Astrocyte (in vitro differentiated cells and primary cell): ENCODE measurements around the gene P3H3. TPM values are rescaled to one million over a fixed set of nuclear protein-coding genes. Genes with fewer than 3 reads are reported as not detected.

Experiments
- DNase-seq: peaks from one replicate; pipeline ENCODE4 v3.0.0-alpha.2; 2010; ENCODE audit warnings: low read depth
- FAIRE-seq: peaks from 2 replicates; lab custom pipeline; 2011; peaks lifted over from hg19 to GRCh38; lab: Jason Lieb, UNC
- H2AFZ ChIP-seq: 2 replicates; pipeline ENCODE4 v1.6.0; 2012; ENCODE audit warnings: low read depth, low read length, inconsistent platforms
- H3K27ac ChIP-seq: 2 replicates; pipeline ENCODE4 v1.5.1; 2011; ENCODE audit warnings: low read depth, low read length, inconsistent platforms
- H3K27me3 ChIP-seq: 2 replicates; pipeline ENCODE4 v1.6.0; 2011; ENCODE audit warnings: low read length, inconsistent platforms; ENCODE audit not compliant: insufficient read depth
- H3K36me3 ChIP-seq: 2 replicates; pipeline ENCODE4 v1.5.1; 2011; ENCODE audit warnings: low read length, inconsistent platforms; ENCODE audit not compliant: insufficient read depth
- H3K4me1 ChIP-seq: 2 replicates; pipeline ENCODE4 v1.5.1; 2011; ENCODE audit warnings: low read length, inconsistent platforms; ENCODE audit not compliant: insufficient read depth
- H3K4me2 ChIP-seq: 2 replicates; pipeline ENCODE4 v1.6.0; 2012; ENCODE audit warnings: low read length, inconsistent platforms
- H3K4me3 ChIP-seq: 2 replicates; pipeline ENCODE4 v1.5.1; 2011; ENCODE audit warnings: low read depth, mild to moderate bottlenecking, low read length, inconsistent platforms; ENCODE audit not compliant: insufficient read depth
- H3K79me2 ChIP-seq: 2 replicates; pipeline ENCODE4 v1.6.0; 2012; ENCODE audit warnings: mild to moderate bottlenecking, low read length, inconsistent platforms; ENCODE audit not compliant: insufficient read depth
- H3K9ac ChIP-seq: 2 replicates; pipeline ENCODE4 v1.6.0; 2012; ENCODE audit warnings: mild to moderate bottlenecking, low read length, inconsistent platforms
- H3K9me3 ChIP-seq: 2 replicates; pipeline ENCODE4 v1.5.1; 2012; ENCODE audit warnings: low read depth, mild to moderate bottlenecking, low read length, inconsistent platforms; ENCODE audit not compliant: insufficient read depth
- H4K20me1 ChIP-seq: 2 replicates; pipeline ENCODE4 v1.6.0; 2012; ENCODE audit warnings: low read length, inconsistent platforms; ENCODE audit not compliant: insufficient read depth
- H3K27ac Mint-ChIP-seq: one replicate; pipeline ENCODE4 v1.8.0; 2021; ENCODE audit warnings: mild to moderate bottlenecking, mixed read lengths; ENCODE audit not compliant: unreplicated experiment
- H3K27me3 Mint-ChIP-seq: one replicate; pipeline ENCODE4 v1.8.0; 2021; ENCODE audit warnings: low read depth, mixed read lengths; ENCODE audit not compliant: unreplicated experiment
- H3K36me3 Mint-ChIP-seq: one replicate; pipeline ENCODE4 v1.8.0; 2021; ENCODE audit warnings: low read depth, mixed read lengths; ENCODE audit not compliant: unreplicated experiment
- H3K4me1 Mint-ChIP-seq: one replicate; pipeline ENCODE4 v1.8.0; 2021; ENCODE audit warnings: low read depth, mixed read lengths; ENCODE audit not compliant: unreplicated experiment
- H3K4me3 Mint-ChIP-seq: one replicate; pipeline ENCODE4 v1.8.0; 2021; ENCODE audit warnings: mild to moderate bottlenecking, moderate library complexity, mixed read lengths; ENCODE audit not compliant: unreplicated experiment
- H3K9me3 Mint-ChIP-seq: one replicate; pipeline ENCODE4 v1.8.0; 2021; ENCODE audit warnings: mild to moderate bottlenecking, mixed read lengths; ENCODE audit not compliant: unreplicated experiment
- EZH2 ChIP-seq: IDR thresholded peaks from 2 replicates; pipeline ENCODE4 v1.6.1; 2012; ENCODE audit warnings: mild to moderate bottlenecking, low read length, inconsistent platforms; ENCODE audit not compliant: insufficient read depth
- total RNA-seq: library from RNA; stranded (reverse); gene quantifications from 2 replicates; pipeline ENCODE4 v1.2.1, GENCODE V29; 2021
- TF ChIP-seq, protein P1 (sequence below): IDR thresholded peaks from 2 replicates; pipeline ENCODE4 v1.5.1; 2011; ENCODE audit warnings: low read depth, mild to moderate bottlenecking, inconsistent platforms, low read length, moderate library complexity; ENCODE audit not compliant: insufficient read depth

P3H3 gene
- total RNA-seq, 1 donor from 2014 or later, result 101 TPM

DNA sequence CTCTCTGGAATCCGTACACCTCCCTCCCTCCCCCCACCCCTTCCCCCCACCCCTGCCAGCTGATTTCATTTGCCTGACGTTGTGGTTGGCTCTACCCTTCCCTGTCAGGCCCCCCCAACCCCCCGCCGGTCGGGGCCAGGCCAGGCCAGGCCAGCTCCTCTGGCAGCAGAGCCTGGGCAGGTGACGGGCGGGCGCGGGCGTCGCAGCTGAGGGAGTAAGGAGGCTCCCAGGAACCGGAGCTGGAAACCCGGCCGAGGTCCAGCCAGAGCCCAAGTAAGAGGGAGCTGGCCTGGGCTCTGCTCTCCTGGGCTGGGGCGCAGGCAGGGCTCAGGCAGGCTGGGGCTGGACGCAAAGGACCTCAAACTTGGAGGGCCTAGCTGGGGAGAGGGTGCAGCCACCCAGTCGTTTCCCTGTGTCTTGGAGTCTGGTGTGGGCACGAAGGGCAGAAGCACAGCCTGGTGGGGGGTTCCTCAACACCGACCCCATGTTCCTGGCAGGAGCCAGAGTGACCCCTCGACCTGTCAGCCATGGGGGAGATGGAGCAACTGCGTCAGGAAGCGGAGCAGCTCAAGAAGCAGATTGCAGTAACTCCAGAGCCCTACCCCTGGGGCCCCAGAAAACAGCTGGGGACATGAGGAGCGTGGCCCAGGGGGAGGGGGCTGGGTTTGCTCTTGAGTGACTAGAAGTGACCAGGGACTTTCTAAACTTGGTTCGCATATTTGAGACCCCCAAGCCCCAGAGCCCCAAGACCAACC is 12.7 kb downstream of the P3H3 start, which contains the start of gene GNB3:
GNB3 (plus strand) TSS at position 165 of the 755 bp plus-strand sequence; CDS start at position 528, 363 bp downstream.
- no peaks in the 10 kb centered on the region for H3K27me3 Mint-ChIP-seq
- H3K36me3 ChIP-seq, result peaks cover 37% of the 10 kb centered on the region
- H3K4me3 ChIP-seq, result no peak within 1 kb of the TSS
- no peak within 1 kb of the TSS for H3K4me2 ChIP-seq
- DNase-seq, result no peak
- H3K9ac ChIP-seq, result no peak within 1 kb of the TSS
- no peaks in the 10 kb centered on the region for H3K9me3 Mint-ChIP-seq
- FAIRE-seq, result no peak
- H2AFZ ChIP-seq, result no peak within 1 kb of the TSS
- H4K20me1 ChIP-seq, result peaks cover 20% of the 10 kb centered on the region
- H3K27ac ChIP-seq, result no peak within 1 kb of the TSS
- H3K79me2 ChIP-seq, result peaks cover under 1% of the 10 kb centered on the region
- H3K27me3 ChIP-seq, result no peaks in the 10 kb centered on the region
- no peaks in the 10 kb centered on the region for H3K9me3 ChIP-seq
- H3K27ac Mint-ChIP-seq, result no peak within 1 kb of the TSS
- H3K4me1 Mint-ChIP-seq, result no peaks in the 10 kb centered on the region
- peaks cover 12% of the 10 kb centered on the region for H3K36me3 Mint-ChIP-seq
- TF ChIP-seq EZH2, result no peak
- TF ChIP-seq, protein P1, sequence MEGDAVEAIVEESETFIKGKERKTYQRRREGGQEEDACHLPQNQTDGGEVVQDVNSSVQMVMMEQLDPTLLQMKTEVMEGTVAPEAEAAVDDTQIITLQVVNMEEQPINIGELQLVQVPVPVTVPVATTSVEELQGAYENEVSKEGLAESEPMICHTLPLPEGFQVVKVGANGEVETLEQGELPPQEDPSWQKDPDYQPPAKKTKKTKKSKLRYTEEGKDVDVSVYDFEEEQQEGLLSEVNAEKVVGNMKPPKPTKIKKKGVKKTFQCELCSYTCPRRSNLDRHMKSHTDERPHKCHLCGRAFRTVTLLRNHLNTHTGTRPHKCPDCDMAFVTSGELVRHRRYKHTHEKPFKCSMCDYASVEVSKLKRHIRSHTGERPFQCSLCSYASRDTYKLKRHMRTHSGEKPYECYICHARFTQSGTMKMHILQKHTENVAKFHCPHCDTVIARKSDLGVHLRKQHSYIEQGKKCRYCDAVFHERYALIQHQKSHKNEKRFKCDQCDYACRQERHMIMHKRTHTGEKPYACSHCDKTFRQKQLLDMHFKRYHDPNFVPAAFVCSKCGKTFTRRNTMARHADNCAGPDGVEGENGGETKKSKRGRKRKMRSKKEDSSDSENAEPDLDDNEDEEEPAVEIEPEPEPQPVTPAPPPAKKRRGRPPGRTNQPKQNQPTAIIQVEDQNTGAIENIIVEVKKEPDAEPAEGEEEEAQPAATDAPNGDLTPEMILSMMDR, result no peak
- H3K4me1 ChIP-seq, result no peaks in the 10 kb centered on the region
- no peak within 1 kb of the TSS for H3K4me3 Mint-ChIP-seq

DNA sequence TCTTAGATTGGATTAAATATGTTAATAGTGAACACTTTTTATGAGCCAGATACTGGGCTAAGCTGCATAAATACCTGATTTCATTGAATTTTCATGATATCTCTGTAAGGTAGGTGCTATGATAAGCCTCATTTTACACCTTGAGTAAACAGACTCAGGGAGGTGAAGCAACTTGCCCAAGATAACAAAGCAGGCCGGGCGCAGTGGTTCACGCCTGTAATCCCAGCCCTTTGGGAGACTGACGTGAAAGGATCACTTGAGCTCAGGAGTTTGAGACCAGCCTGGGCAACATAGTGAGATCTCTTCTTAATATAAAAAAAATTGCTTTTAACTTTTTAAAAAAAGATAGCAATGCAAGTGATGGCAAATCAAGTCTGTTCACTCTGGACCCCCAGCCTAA is 13.9 kb downstream of the P3H3 start:
- DNase-seq (no peak), FAIRE-seq (no peak)
- Histone ChIP-seq H3K4me3 (no peak overlapping the region), H3K79me2 (peaks cover 8% of the 10 kb centered on the region), H3K4me1 (no peaks in the 10 kb centered on the region), H3K9me3 (no peaks in the 10 kb centered on the region), H4K20me1 (peaks cover 25% of the 10 kb centered on the region), H3K27me3 (no peaks in the 10 kb centered on the region), H3K9ac (no peak overlapping the region), H3K4me2 (no peak overlapping the region), H3K36me3 (peaks cover 38% of the 10 kb centered on the region), H3K27ac (no peak overlapping the region), H2AFZ (no peak overlapping the region)
- Mint-ChIP-seq H3K36me3 (peaks cover 16% of the 10 kb centered on the region), H3K4me3 (no peak overlapping the region), H3K27me3 (no peaks in the 10 kb centered on the region), H3K4me1 (no peaks in the 10 kb centered on the region), H3K27ac (no peak overlapping the region), H3K9me3 (no peaks in the 10 kb centered on the region)
- TF ChIP-seq, protein P1, result no peak
- TF ChIP-seq EZH2, result no peak
